DND-41 (cell line): ENCODE data around the gene ASIC3.

ENCODE experiments used
- EZH2 ChIP-seq: IDR thresholded peaks from 3 replicates; pipeline ENCODE4 v1.6.1; 2012; ENCODE audit warnings: borderline replicate concordance, low read depth, mild to moderate bottlenecking, moderate library complexity, low read length, inconsistent platforms; ENCODE audit not compliant: severe bottlenecking
- TF ChIP-seq, protein P1 (sequence below): IDR thresholded peaks from 2 replicates; pipeline ENCODE4 v1.5.1; 2012; ENCODE audit warnings: borderline replicate concordance, low read length, moderate library complexity, mild to moderate bottlenecking; ENCODE audit not compliant: poor library complexity, severe bottlenecking; ENCODE audit errors: extremely low read depth

DNA sequence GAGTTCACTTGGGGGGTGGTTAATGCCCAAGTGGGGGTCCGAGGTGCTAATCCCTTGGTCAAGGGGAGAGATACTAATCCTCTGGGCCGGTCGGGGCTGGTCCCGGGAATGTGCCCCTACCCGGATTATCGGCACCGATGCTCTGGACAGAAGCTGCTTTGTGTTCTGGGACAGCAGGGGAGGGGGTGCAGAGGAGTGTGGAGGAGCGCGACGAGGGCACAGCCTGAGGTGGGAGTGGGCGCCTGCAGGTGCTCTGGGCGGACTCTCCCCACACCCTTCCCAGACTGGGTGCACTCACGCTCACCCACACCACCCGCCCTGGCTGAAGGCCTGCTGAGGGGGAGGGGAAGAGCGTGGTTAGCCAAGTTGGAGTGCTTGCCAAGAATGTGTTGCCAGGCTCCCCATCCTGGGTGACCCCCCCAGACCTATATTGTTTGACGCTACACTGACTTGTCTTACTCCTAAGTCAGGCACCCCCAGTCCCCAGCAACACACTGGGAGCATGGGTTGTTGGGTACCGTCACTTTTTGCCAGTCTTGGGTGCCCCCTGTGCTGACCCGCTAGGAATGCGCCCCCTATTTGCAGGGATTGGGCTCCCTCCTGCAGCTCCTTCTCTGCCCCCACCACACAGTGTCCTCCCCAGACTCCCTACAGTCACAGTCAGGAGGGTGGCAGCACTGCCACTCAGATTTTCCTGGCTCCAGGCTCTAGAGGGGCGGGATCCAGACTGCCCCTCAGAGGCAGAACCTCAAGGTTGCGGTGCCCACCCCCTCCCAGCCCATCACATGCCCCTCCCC, 12.3 kb downstream of the ASIC3 start:
- TF ChIP-seq, protein P1, sequence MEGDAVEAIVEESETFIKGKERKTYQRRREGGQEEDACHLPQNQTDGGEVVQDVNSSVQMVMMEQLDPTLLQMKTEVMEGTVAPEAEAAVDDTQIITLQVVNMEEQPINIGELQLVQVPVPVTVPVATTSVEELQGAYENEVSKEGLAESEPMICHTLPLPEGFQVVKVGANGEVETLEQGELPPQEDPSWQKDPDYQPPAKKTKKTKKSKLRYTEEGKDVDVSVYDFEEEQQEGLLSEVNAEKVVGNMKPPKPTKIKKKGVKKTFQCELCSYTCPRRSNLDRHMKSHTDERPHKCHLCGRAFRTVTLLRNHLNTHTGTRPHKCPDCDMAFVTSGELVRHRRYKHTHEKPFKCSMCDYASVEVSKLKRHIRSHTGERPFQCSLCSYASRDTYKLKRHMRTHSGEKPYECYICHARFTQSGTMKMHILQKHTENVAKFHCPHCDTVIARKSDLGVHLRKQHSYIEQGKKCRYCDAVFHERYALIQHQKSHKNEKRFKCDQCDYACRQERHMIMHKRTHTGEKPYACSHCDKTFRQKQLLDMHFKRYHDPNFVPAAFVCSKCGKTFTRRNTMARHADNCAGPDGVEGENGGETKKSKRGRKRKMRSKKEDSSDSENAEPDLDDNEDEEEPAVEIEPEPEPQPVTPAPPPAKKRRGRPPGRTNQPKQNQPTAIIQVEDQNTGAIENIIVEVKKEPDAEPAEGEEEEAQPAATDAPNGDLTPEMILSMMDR = peak; percentile 30
- TF ChIP-seq EZH2 = no peak
